ENCODE results near the gene ENTR1.

The ENTR1 gene

DNA sequence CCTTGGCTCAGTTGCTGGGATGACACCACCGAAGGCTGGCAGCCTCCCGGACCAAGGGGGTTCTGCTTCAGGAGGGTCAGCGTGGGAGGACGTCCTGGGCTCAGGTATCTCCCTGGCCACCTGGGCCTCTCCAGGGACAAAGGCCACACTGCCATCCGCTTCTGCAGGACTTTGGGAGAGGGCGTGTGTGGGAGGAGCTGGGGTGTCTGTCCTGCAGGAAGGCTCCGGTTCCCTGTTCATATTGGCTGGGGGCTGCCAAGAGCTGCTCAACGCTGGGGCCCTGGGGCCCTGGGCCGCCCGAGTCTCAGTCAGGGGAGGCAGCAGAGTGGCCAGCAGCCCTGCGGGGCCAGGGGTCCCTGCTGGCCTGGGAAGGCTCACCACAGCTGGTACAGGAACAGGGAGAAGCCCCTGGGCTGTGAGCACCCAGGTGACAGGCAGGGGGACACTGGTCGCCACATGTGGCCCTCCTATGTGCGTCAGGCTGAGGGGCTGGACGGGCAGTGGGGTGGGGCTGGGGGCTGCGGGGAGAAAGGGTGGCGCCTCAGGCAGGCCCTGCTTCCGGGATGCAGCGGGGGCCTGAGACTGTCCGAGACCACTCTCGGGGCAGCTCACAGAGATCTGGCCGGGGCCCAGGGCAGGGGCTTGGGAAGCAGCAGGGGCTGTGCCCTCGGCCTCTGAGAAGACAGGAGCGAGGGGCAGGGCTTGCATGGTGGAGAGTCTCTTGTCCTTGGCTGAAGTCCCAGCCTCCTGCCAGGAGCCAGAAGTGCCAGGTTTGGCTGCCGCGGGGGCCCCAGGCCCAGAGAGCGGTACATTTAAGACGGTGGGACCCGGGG is 32.0 kb downstream of the ENTR1 start:
- no peak for TF ChIP-seq CTCF (IDR thresholded peaks at IDR 0.05)

DNA sequence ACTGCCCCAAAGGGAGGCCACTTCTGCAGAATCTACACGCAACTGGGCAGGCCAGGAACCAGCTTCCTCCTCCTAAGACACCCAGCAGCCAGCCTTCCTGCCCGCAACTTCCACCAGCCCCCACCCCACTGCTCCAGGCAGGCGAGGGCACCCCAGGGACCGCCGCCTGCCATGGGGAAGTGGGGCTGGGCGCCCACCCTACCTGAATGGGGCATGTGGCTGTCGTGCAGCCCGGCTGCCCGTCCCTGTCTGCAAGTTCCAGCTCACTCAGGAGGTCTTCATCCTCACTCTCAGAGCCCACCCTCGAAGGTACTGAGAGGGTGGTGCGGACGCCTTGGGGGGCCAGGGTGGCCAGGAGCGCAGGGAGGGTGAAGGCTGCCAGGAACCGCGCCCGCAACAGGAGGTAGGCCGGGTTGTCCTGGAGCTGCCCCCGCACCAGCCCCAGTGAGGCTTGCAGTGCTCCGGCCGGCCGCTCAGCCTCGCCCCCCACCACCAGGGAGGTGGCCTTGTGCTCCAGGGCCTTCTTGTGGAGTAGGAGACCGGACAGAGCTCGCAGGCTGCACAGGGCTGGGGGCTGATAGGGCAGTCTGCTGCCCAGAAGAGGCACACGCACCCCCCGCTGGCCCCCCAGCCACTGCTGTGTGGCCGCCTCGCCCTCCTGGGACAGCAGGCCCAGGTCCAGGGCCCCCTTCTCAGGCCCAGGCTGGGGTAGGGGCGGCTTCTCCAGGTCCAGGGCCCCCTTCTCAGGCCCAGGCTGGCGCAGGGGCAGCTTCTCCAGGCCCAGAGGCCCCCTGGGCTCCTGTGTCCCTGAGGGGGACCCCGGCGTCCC is 32.9 kb downstream of the ENTR1 start:
- TF ChIP-seq CTCF (IDR thresholded peaks at IDR 0.05) = no peak

- TF ChIP-seq CTCF (IDR thresholded peaks at IDR 0.05) = no peak
These were observed 34.0 kb downstream of the ENTR1 start for GRCh38 chr9:136376457-136376856.

DNA sequence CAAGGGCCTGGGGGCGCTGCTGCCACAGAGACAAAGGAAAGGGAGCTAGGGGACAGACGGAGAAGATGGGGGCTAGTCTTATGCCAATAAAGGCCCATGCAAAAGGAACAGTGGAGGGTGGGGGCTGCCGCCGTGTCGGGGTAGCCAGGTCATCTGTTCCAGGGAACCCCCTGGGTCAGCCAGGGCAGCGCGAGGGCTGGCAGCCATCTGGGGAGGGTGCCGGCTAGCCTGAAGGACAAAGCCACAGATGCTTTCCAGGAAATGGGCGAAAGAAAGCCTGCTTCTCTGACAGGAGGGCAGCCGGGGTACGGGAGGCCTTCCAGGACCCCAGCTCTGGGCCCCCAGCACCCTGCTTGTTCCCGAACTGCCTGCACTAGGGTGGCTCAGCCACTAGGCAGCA is 35.3 kb downstream of the ENTR1 start:
- TF ChIP-seq CTCF (IDR thresholded peaks at IDR 0.05) = no peak

DNA sequence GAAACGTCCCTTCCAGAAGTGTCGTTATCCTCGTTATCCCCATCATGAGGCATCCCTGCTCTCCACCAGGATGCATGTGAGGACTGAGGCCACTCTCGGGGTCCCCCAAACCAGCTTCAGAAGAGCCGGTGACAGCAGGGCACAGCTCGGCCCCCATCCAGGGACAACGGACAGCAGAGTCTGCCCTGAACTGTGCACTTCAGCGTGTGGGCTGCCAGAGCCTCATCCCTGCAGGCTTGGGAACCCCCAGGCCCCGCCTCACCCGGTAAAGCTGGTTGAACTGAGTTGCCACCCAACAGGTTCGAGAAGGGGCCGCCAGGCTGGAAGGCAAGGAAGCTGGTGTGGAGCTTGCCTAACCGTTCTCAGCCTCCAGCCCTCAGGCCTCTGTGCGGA is 36.2 kb downstream of the ENTR1 start:
- no peak for TF ChIP-seq CTCF (IDR thresholded peaks at IDR 0.05)

DNA sequence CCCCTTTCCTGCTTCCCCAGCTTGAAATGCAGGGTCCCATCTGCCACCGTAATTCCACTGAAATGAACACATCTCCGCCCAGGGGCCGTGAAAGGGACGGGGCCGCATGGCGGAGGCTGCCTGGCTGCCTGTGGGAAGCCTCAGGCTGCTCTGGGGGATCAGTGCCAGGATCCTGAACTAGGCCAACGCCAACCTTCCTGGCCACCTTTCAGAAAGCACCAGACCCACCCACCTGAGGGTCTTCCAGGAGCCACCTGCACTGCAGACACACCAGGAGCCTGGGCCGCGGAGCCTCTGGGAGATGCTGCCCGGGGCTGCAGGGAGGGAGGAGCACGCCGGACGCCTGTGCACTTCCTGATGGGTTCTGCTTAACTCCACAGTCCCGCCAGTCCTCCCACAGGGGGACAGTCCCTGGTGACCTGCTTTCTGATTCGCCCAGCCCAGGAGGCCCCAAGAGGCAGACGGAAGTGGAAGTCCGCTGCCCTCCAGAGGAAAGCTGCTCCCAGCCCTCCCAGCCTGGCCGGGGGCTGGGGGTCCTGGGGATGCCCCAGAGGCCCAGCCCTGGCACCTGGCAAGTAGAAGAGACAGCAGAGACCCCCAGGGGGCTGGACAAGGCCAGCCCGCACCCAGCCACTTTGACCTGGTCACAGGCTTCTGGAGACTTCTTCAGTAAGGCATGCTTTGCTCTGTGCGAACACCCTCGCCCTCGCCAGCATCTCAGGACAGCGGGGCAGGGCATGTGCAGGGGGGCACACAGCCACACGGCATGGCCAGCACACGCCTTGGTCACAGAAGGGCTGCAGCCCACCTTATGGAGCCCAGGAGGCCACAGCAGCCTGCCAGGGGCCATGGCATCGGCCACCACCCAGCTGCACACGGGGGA is 36.9 kb downstream of the ENTR1 start, which contains the start of gene CARD9:
Gene CARD9 (minus strand): TSS at position 370 of the 883 bp plus-strand sequence. CDS start 1,591 bp downstream, outside the sequence.
- no peak for TF ChIP-seq CTCF (IDR thresholded peaks at IDR 0.05)

Measured in LNCAP (cell line).